ENCODE measurements around the gene DRAM1.

DRAM1 gene

DNA sequence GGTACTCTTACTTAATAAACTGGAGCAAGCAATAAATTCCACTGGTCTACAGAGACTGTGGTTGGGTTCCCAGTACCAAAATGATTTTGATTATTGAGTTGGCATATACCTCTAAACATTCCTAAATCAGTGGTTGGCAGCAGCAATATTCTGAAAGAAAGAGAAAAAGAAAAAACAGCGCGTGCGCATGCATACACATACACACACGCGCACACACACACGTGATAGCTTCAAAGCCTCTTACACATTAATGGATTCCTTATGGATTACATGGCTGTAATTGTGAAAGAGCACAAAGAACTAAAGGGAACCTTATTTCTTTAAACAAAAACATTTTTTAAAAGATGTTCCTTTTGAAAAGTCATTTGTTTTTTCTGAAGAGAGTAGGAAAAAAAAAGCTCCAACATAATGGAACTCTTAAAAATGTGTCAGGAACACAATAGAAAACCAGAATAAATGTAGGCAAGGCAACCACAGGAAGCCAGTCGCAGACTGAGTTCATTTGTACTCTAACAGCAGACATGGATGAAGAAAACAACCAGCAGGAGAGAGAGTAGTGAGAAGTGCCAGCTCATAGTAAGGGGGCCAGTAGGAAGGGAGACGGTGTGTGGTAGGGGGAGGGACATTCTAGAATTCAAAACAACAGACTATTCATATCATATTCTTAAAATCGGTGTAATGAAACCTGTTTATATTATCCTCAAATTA lies 80.0 kb downstream of the DRAM1 start:
- peak; percentile 82 for DNase-seq (ENCODE audit: low read depth)
- no peak overlapping the region for H3K4me3 ChIP-seq (ENCODE audit: control insufficient read depth, low read depth, low read length)

DNA sequence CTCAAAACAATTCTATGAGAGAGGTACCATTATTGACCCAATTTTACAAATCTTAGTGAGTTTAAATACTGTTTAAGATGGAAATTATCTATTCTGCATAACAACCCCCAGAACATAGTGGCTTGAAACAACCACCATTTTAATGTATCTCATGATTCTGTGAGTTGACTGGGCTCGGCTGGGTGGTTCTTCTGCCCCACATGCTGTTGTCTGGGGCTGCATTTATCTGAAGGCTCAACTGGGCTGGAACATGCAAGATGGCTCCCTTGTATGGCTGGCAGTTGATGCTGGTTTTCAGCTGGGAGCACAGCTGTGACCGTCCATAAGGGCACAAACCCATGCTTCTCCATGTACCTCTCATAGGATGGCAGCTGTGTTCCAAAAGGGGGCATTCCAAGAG lies 82.2 kb downstream of the DRAM1 start:
- no peak overlapping the region for H3K4me3 ChIP-seq (ENCODE audit: control insufficient read depth, low read depth, low read length)
- TF ChIP-seq, protein P1, sequence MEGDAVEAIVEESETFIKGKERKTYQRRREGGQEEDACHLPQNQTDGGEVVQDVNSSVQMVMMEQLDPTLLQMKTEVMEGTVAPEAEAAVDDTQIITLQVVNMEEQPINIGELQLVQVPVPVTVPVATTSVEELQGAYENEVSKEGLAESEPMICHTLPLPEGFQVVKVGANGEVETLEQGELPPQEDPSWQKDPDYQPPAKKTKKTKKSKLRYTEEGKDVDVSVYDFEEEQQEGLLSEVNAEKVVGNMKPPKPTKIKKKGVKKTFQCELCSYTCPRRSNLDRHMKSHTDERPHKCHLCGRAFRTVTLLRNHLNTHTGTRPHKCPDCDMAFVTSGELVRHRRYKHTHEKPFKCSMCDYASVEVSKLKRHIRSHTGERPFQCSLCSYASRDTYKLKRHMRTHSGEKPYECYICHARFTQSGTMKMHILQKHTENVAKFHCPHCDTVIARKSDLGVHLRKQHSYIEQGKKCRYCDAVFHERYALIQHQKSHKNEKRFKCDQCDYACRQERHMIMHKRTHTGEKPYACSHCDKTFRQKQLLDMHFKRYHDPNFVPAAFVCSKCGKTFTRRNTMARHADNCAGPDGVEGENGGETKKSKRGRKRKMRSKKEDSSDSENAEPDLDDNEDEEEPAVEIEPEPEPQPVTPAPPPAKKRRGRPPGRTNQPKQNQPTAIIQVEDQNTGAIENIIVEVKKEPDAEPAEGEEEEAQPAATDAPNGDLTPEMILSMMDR (conservative IDR thresholded peaks at IDR 0.05; ENCODE audit: control insufficient read depth, insufficient read depth, low read depth, low read length) = no peak
- DNase-seq (ENCODE audit: low read depth) = no peak

More for the DNA sequence above, 80.0 kb downstream of the DRAM1 start:
- TF ChIP-seq, protein P1 (conservative IDR thresholded peaks at IDR 0.05; ENCODE audit: control insufficient read depth, insufficient read depth, low read depth, low read length) = no peak

DNA sequence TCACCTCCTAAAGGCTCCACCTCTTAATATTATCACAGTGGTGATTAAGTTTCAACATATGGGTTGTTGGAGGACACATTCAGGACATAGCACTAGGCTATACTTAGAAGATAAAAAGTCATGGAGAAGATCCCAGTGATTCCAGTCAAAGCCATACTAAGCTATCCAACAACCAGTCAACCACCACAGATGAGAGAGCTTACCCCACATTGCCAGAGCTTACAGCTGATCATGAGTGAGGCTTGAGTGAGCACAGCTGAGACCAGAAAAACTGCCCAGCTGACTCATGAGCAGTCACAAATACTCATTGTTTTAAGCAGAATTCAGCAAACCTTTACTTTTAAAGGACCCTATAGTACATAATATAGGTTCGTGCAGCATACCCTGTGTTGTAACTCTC lies 85.1 kb downstream of the DRAM1 start:
- H3K4me3 ChIP-seq (ENCODE audit: control insufficient read depth, low read depth, low read length) = no peak overlapping the region
- TF ChIP-seq, protein P1 (conservative IDR thresholded peaks at IDR 0.05; ENCODE audit: control insufficient read depth, insufficient read depth, low read depth, low read length) = no peak
- peak; percentile 71 for DNase-seq (ENCODE audit: low read depth)

DNA sequence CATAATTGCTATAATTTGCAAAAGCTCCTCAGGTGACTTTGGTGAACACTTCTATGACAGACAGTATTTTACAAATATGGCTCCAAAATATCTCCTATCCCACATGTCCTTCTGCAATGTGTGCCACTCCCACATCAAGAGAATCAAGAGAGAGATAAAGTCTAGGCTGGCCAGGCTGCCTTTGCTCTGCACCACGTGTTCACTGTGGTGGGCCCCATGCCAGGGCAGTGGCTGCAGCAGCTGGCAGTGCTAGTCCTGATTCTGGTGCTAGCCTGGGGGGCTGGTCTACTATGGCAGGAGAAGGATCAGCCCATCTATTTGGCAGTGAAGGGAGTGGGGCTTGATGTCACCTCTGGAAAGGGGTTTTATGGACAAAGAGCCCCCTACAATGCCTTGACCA lies 86.3 kb downstream of the DRAM1 start:
- DNase-seq (ENCODE audit: low read depth) = no peak
- TF ChIP-seq, protein P1 (conservative IDR thresholded peaks at IDR 0.05; ENCODE audit: control insufficient read depth, insufficient read depth, low read depth, low read length) = no peak
- no peak overlapping the region for H3K4me3 ChIP-seq (ENCODE audit: control insufficient read depth, low read depth, low read length)

DNA sequence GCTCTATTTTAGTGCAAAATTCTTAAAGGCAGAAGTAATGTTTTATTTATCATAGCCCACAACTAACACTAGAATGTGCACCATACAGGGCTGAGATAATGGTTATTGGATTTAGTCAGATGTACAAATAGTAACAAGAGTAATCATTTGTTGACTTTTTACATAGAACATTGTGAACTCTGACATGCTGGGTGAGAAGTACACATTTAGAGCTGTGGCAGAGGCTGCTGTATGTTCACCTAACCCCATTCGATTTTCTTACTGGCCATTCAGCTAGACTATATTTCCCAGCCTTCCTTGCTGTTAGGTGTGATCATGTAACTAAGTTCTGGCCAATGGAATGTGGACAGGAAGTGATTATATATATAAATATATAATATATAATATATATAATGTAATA lies 89.1 kb downstream of the DRAM1 start:
- TF ChIP-seq, protein P1 (conservative IDR thresholded peaks at IDR 0.05; ENCODE audit: control insufficient read depth, insufficient read depth, low read depth, low read length) = no peak
- no peak for DNase-seq (ENCODE audit: low read depth)
- no peak overlapping the region for H3K4me3 ChIP-seq (ENCODE audit: control insufficient read depth, low read depth, low read length)

DNA sequence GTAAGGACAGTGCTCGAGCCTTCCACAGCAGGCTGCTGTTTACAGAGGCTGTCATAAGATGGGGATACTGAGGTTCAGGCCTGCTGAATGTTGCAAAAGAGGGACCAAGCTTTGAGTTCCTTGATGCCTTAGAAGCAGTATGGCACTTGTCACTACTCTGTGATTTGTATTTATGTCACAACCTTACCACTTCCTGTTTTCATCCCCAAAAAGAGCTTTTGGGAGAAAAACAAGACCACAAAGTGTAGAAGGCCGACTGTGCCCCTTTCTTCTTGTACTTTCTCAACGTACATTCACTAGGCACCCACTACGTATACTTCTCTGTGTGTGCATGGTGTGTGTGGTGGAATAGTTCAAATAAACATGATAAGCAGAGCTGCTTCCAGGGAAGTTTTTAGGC lies 90.1 kb downstream of the DRAM1 start:
- H3K4me3 ChIP-seq (ENCODE audit: control insufficient read depth, low read depth, low read length) = no peak overlapping the region
- TF ChIP-seq, protein P1 (conservative IDR thresholded peaks at IDR 0.05; ENCODE audit: control insufficient read depth, insufficient read depth, low read depth, low read length) = no peak
- DNase-seq (ENCODE audit: low read depth) = no peak
